GM21529 (cell line): ENCODE results near the gene ADAMTS10.
A peak's percentile ranks its signal among the peaks of the same experiment; 100 is the strongest.
"Not testable (repeated sequence)": the region's sequence is repeated elsewhere in the genome, so short reads cannot be mapped to it uniquely, and the experiment has no call there.

Experiments
- ATAC-seq: cut with Tn5 transposase; IDR thresholded peaks from one replicate; pipeline ENCODE4 v1.9.1; 2021; ENCODE audit not compliant: unreplicated experiment

The ADAMTS10 gene

DNA sequence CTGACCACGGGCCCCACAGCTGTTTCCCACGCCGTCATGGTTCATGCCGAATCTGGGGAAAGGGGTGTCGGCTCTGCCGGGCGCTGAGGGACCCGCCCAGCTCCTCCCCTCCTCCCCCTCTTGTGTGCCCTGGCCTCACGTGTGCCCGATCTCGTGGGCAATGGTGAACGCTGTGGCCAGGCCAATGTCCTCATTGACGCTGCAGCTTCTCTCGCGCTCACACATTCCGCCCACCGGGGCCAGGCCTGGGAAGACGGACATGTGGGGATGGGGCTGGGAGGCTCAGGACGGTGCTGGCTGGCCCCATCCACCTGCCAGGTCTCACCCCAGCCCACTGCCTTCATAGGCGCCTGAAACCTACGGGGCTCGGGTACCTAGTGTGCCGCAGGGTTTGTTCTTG lies 14.3 kb downstream of the ADAMTS10 start:
- ATAC-seq: no peak

DNA sequence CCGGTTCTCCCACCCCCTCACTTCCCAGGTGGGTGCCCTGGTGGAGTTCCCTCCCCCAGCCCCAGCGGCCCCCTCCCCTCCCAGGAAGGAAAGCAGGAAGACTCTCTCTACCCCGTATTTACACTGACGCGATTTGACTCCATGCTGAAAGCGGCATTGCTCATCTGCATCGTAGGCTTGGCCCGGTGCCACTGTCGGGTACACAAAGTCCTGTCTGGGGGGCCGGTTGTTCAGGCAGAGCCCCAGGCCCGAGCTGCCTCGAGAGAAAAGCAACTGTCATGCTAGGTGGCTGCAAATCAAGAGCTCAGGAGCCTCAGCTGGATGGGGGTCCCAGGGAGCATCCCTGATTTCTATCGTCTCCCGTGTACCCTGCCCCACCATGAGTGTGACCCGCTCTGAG lies 14.9 kb downstream of the ADAMTS10 start:
- ATAC-seq: no peak

DNA sequence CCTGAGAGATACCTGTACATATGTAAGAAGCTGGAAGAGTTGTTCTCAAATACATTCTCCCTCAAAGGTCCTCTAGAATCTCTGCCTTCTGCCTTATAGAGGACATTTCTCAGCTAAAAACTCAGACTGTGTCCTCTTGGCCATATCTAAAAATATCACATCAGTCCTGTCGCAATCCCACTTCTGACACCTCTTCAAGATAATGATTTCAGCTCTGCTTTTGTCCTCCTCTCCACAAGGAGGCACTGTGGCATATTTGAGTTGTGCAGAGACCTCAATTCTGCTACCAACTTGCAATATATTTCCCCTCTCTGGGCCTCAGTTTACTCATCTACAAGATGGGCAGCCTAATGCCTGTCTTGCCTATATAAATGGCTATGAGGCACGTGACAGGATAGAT lies 16.6 kb downstream of the ADAMTS10 start:
- ATAC-seq: no peak

DNA sequence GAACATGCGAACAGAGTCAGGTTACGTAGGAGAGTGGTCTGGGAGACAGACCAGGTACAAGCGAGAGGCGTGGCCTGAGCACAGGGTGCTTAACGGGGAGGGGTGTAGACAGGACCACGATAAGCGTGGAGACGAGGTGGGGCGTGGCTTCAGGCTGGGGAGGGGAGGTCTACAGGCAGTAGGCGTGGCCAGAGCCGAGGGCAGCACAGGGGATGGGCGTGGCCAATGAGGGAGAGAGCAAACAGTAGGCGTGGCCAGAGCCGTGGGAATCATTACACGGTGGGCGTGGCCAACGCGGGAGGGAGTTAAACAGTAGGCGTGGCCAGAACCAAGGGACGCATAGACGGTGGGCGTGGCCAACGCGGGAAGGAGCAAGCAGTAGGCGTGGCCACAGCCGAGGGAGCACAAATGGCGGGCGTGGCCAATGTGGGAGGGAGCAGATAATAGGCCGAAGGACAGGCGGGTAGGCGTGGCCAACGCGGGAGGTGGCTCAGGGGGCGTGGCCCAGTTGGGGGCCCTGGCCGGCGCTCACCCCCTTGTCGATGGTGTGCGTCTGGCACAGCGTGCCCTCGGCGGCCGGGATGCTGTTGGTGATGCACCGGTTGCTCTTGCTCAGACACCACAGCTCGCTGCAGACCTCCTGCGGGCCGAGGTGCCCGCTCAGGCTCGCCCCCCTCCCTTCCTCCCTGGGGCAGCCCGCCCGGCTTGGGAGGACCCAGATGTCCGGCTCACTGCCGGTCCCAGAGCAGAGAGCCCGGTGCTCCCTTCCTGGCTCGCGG lies 18.1 kb downstream of the ADAMTS10 start:
- no peak for ATAC-seq

DNA sequence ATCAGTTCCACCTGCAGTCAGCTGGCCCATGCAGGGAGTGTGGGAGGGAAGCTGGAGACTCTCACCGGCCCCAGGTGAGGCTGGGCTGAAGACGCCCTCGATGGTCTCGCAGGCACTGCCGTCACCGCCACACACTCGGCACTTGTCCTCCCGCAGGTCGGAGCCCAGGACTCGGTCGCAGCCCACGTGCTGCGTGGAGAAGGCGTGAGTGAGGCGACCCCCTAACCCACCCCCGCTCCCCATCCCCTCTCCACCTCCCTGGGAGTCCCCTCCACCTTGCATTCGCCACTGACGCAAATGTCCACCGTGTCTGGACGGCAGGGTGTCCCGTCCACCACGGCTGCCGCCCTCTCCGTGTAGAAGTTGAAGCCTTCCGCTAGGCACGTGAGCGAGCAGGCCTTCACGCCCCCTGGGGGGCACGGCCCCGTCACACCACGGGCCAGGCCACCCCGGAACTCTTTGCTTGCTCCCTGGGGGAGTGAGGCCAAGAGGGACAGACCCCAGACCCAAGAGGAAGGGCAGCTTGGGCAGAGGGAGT lies 21.3 kb downstream of the ADAMTS10 start:
- ATAC-seq: no peak

DNA sequence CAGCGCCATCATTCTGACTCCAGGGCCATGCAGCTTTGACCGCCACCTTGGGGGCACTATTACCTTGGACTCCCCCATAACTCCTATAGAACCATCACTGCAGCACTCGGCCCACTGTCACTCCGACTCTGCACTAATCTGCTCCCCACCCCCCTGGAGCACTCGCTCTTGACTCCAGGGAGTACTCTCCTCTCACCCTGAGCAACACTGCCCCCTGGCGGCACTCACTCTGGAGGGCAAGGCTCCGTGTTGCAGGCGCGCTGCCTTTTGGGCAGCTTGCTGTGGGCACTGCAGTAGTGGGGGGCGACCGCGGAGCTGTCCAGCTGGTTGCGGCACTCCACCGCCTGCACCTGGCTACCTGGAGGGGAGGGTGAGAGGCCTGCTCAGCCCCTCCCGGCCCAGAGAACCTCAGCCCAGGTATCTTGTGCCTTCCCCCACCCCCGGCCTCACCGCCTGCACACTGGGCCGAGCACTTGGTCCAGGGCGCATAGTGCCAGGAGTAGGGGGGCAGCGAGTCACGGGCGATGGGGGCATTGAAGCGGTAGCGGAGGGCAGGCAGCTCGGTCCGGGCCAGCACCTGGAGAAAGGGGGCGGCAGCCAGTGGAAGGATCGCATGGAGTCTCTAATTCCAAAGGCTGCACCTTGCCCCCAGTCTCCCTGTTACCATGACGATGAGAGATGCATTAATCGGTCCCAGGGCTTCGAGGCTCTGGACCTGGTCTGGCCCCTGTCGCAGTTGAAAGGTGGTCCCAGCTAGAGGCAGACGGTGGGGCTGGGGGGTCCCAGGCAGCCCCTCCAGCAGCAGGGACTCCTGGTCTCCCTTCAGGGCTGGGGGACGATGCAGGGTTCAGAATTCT lies 24.4 kb downstream of the ADAMTS10 start:
- no peak for ATAC-seq

DNA sequence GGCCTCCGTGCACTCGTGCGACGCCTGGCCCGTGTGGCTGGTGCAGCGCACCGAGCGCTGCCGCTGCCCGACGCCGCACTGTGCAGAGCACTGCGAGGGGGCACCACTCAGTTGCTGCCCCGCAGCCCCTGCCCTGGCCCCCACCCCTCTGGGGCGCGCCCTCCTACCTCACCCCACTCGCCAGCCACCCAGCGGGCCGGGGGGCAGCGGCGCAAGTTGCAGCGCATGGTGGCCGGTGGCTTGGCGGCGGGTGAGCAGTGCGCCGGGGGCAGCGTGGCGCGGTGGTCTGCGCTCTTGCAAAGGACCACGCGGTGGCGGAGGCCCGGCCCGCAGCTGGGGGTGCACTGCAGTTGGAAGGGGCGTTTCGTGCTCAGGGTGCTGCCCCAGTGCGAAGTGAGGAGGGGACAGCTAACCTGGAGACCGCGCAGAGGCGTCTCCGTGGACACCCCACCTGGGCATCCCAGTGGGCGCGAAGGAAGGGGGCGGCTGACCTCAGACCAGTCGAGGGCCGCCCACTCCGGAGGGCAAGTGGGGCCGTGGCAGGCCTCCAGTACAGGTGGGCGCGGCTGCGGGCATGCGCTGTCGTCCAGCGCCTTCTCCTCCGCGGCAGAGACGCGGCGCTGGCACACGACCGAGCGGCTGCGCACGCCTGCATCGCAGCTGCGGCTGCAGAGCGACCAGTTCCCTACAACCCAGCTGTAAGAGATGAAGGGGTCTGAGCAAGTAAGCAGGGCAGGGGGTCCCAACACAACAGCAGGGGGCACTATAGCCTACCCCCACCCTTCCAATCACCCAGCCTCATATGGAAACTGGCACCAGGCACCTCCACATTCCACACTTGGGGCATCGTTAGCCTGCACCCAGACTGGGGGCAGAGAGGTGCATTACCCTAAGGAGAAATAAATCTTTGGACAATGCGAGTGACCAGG lies 25.3 kb downstream of the ADAMTS10 start:
- no peak for ATAC-seq

DNA sequence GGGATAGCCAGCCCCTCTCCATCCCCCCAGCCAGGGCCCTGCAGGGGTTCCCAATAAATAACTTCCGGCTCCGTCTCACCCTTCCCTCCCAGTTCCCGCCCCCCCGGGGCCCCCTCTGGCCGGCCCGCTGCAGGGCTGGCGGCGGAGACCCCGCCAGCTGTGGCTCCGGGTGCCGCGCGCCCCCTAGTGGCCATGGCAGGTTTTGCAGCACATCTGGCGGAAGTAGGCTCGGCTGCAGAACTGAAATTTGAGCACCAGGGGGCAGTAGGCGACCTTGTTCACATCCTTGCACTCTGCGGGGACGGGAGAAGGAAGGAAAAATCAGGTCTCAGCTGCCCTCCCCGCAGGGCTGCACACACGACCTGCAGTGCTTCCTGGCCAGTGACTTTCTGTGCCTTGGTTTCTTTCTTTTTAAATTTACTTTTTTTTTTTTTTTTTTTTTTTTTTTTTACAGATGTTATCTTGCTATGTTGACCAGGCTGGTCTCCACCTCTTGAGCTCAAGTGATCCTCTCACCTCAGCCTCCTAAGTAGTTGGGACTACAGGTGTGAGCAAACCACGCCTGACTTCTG lies 29.7 kb downstream of the ADAMTS10 start:
- ATAC-seq: no peak

DNA sequence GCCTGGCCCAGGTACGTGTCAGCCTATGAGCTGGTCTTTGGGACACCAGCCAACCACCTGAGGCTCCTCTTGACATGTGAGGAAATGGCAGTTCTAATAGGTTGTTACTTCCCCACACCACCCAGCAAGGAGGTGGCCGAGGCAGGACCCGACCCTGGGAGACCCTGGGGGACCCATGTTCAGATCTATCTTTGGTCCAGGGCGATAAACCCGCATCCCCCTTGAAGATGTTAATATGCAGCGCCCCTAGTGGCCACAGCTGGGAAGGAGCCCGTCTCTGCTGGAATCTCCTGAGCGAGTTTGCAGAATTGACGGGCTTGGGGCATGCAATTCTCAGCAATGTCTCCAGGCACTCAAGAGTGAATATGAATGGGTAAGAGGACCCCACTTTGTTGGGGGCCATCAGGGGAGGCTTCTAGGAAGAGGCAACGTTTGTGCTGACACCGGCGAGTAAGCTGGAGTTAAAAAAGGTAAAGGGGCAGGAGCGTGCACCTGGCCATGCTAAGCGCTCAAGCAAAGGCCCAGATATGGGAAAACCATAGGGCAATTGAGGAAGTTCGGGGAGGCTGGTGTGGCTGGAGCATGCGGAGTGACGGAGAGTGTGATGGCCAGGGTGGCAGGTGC lies 31.8 kb downstream of the ADAMTS10 start:
- no peak for ATAC-seq

DNA sequence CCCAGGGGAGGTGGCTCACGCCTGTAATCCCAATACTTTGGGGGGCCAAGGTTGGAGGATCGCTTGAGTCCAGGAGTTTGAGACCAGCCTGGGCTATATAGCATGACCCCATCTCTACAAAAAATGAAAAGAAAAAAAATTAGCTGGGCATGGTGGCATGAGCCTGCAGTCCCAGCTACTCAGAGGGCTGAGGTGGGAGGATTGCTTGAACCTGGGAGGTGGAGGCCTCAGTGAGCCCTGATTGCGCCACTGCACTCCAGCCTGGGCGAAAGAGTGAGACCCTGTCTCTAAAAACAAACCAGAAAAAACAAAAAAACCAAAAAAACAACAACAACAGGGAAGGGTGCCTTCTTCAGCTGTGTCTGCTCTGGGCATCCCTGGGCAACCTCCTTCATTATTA lies 32.8 kb downstream of the ADAMTS10 start:
- no peak for ATAC-seq

DNA sequence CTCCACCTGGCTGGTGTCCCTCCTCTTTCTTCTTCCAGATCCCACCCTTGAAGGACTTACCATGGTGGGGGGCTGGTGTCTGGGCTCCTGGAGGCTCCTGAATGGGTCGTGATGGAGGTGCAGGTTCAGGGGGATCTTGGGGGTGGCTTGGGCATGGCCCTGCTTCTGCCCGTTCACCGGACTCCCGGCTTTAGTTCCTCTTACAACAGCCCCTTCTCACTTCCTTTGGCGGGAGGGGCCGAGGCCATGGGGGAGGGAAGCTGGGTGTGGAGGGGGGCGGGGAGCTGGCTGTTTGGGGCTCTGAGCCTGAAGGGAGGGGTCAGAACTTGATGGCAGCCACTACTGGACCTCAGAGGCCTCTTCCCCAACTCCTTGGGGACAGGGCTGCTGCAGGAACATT lies 33.3 kb downstream of the ADAMTS10 start, which contains the start of gene MYO1F:
Gene MYO1F, minus strand, starts transcription at position 196 of the 400 bp plus-strand sequence. Its CDS starts 133 bp downstream, at position 63.
- no peak for ATAC-seq

DNA sequence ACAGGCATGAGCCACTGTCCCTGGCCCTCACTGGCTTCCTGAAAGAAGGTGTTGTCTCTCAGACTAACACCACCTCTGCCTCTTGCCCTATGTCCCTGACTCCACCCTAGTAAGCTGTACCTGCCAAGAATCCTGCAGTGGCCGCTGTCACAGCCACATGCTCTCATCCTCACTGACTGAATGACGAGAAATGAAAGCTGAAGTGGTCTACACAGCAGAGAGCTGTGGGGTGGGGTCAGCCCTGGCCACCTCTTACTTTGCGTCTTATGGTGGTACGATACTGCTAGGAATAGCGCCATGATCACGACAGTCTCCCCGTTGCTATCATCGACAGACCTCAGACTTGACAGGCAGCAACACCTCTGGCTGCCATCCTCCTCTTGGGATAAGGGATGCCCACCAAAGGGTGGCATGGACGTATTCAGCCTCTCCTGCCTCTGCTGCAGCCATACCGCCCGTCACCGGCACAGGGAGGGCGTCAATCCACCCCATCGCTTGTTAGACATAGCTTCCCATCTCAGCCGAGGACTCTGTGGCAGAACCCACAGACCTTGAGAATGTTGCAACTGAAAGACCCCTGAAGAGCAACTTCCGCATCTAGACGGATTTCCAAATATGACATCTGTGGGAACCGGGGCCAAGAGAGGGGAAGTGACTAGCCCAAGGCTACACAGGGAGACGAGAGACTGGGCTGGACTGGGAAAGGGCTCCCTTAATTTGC lies 34.1 kb downstream of the ADAMTS10 start:
- ATAC-seq: no peak

DNA sequence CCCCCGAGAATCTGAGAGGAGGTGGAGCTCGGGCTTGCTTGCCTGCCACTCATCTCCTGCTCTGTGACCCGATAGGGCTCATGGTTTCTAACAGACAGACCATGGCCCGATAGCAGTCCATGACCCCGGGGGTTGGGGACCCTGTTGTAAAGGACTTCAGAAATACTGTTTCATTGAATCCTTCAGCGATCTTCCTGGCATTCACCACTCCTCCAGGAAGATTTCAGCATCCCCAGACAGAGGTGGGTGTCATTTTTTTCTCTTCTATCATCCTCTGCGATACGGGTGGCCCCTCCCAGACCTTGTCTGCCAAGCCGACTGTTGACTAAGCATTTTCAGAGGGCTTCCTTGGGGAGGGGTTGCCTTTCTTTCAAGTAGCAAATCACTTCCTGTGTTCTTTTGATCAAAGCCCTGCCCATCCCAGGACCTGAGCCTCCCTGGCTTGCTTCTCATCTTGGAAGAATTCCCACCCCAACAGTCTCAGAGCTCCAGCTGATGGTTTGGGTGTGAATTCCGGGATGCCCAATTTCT lies 35.0 kb downstream of the ADAMTS10 start:
- no peak for ATAC-seq

DNA sequence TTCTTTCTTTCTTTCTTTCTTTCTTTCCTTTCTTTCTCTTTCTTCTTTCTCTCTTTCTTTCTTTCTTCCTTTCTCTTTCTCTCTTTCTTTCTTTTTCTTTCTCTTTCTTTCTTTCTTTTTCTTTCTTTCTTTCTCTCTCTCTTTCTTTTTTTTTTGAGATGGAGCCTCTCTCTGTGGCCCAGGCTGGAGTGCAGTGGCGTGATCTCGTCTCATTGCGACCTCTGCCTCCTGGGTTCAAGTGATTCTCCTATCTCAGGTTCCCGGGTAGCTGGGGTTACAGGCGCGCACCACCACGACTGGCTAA lies 35.9 kb downstream of the ADAMTS10 start:
- not testable (repeated sequence) for ATAC-seq

DNA sequence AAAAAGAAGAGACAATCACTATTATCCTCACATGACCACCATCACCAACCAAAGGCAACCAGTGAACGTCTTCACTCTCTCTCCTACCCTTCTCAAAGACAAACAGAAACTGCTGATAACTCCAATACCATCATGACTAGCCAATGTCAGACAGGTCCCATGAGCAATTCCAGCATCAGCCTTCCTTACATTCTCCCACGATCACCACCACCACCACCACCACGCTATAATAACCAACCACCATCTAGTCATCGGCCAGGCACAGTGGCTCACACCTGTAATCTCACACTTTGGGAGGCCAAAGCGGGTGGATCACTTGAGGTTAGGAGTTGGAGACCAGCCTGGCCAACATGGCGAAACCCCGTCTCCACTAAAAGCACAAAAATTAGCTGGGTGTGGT lies 37.2 kb downstream of the ADAMTS10 start:
- ATAC-seq: no peak

DNA sequence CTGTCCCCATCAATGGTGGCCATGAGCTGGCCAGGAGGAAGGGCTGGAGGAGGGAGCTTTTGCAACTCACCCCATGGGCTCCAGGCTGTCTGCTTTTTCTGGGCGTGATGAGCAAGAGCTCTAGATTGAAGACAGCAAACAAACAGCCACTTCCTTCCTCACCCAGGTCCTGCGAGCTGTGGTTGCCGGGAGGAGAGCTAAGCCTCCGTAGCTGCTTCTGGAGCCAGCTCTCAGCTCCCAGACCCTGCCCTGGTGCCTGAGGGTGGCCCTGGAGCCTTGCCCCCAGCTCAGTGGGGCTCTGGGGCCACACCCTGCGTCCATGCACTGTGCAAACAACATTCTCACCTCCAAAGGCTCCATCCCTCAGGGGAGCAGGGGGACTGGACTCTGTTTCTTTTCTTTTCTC lies 39.5 kb downstream of the ADAMTS10 start:
- ATAC-seq: no peak

DNA sequence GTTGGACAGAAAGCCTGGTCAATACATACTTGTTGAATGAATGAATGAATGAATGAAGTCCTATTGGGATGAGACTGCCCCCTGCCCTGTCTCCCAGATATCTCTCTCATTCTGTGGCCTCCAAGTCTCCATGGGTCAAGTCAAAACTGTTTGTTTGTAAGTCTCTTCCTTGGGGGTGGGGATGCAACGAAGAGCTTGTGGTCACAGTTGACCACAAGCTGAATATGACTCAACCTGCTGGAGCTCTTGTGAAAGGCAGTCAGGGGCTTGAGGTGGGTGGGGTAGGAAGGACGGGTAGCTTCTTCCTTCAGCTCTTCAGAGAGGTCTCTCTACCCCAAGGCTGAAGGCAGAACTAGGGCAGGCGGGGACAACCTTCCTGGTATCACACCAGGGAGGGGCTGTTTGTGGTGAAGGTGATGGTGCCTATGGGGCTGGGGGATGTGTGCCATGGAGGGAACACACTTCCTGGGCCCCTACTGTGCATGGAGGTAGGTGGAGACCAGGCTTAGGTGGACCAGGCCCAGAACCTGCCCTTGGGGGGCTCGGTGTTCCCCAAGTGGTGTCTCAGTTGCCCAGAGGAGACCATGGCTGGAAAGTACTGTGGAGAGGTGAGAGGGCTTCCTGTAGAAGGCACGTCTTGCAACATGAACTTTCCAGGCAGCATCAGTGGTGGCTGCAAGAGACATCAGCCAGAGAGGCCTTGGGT lies 41.3 kb downstream of the ADAMTS10 start:
- ATAC-seq: peak; percentile 66

DNA sequence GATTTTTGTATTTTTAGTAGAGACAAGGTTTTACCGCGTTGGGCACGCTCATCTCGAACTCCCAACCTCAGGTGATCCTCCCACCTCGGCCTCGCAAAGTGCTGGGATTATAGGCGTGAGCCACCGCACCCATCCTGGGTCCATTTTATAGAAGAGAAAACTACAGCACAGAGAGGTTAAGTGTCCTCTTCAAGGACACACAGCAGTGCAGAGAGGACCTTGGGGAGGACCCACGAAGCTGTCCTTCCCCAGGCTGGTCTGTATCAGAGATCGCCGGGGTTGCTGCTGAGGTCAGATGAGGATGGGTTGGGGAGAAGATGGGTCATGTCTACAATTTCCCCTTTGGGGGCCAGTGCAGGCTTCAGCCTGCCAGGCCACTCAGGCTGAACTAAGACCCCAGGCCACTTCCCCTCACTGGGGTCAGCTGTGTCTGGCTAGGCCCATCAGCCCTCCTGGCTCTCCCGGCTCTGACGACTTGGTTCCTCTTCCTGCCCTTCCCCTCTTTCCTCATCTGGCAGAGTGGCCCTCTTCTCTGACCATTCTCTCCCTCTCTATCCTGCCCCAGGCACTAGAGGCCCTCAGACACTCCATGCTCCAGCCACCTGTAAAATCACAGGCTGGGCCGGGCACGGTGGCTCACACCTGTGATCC lies 42.9 kb downstream of the ADAMTS10 start:
- ATAC-seq: no peak
